Measurements from ENCODE around the gene ADAMTS13.

ADAMTS13 gene

GRCh38 chr9:133415170-133415569, 7.0 kb upstream of the ADAMTS13 start:
- Histone ChIP-seq H3K9ac (ENCODE audit: low read length) (no peak overlapping the region), H3K4me1 (ENCODE audit: insufficient read depth, low read length, severe bottlenecking) (peaks cover 35% of the 10 kb centered on the region), H3K27ac (ENCODE audit: low read depth, low read length, poor library complexity, severe bottlenecking) (no peak overlapping the region), H2AFZ (ENCODE audit: low read length) (no peak overlapping the region), H3F3A (ENCODE audit: insufficient read depth, low read length) (no peaks in the 10 kb centered on the region), H3K36me3 (ENCODE audit: insufficient read depth, low read length) (peaks cover 59% of the 10 kb centered on the region), H3K4me2 (ENCODE audit: low read length) (peak overlapping the region; percentile 95; the same call in 1 of the 2 replicates), H3K4me3 (ENCODE audit: low read depth, low read length, poor library complexity, severe bottlenecking) (no peak overlapping the region), H3K79me2 (ENCODE audit: insufficient read depth, low read length) (peaks cover 22% of the 10 kb centered on the region), H3K27me3 (ENCODE audit: insufficient read depth, low read length) (no peaks in the 10 kb centered on the region), H3K9me2 (ENCODE audit: low read depth, low read length) (no peaks in the 10 kb centered on the region), H4K20me1 (ENCODE audit: insufficient read depth, low read length) (no peaks in the 10 kb centered on the region), H3K9me3 (ENCODE audit: low read length) (no peaks in the 10 kb centered on the region)
- TF ChIP-seq EZH2 (IDR thresholded peaks at IDR 0.05; ENCODE audit: borderline replicate concordance, low read length) (no peak), CTCF (IDR thresholded peaks at IDR 0.05; ENCODE audit: low read length) (no peak)

DNA sequence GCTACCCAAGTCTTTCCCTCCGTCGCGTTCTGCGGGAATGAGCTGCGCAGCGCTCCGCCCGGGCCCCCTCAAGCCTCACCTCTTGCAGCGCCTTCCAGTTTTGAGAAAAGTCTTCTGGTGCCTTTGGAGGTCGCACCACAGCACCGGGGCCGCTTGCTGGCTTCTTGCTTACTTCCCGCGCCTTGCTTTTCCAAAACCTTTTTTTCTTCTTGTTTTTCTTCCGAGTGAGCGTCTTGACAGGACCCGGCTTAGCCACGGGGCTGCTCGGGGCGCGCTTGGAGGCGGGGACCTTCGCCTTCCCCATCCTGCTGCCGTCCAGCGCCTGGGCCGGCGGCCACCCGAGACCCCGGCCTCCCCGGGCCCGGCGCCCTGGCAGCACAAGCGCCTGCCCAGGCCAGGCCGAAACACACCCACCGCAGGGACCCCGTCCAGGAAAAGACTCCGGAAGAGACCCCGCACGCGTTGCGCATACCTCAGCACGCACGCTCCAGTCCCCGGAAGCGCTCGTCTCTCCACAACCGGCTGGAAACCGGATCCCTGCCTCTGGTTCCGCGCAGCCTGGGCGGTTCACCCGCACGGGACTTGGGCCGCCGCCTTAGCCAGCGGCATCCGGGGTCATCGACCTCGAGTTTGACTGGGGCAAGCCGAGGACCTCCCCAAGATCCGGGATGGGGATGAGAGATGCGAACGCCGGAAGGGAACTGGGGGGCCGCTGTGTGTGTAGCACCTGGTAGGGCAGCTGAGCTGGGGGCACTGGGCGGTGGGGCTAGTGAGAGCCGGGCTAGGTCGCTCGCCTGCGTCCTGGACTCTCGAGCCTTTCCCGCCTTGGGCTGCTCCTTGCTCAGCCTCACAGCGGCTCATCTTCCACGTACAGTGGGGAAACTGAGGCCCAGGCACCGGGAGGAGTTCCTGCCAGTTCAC, 4.4 kb upstream of the ADAMTS13 start, which contains the start of gene REXO4:
TSS of gene REXO4 (minus strand) at position 470 of the 921 bp plus-strand sequence. CDS start at position 304, 166 bp downstream.
- Histone ChIP-seq H4K20me1 (ENCODE audit: insufficient read depth, low read length) (no peaks in the 10 kb centered on the region), H3K4me1 (ENCODE audit: insufficient read depth, low read length, severe bottlenecking) (peaks cover 41% of the 10 kb centered on the region), H3F3A (ENCODE audit: insufficient read depth, low read length) (no peaks in the 10 kb centered on the region), H3K79me2 (ENCODE audit: insufficient read depth, low read length) (peaks cover 22% of the 10 kb centered on the region), H3K9me3 (ENCODE audit: low read length) (no peaks in the 10 kb centered on the region), H3K36me3 (ENCODE audit: insufficient read depth, low read length) (peaks cover 36% of the 10 kb centered on the region), H3K9me2 (ENCODE audit: low read depth, low read length) (no peaks in the 10 kb centered on the region), H3K27ac (ENCODE audit: low read depth, low read length, poor library complexity, severe bottlenecking) (peak within 1 kb of the TSS; percentile 62), H3K4me3 (ENCODE audit: low read depth, low read length, poor library complexity, severe bottlenecking) (peak within 1 kb of the TSS; percentile 90), H3K9ac (ENCODE audit: low read length) (peak within 1 kb of the TSS; percentile 90), H3K4me2 (ENCODE audit: low read length) (peak within 1 kb of the TSS; percentile 95), H3K27me3 (ENCODE audit: insufficient read depth, low read length) (no peaks in the 10 kb centered on the region), H2AFZ (ENCODE audit: low read length) (peak within 1 kb of the TSS; percentile 15; the same call in 1 of the 2 replicates)
- TF ChIP-seq CTCF (IDR thresholded peaks at IDR 0.05; ENCODE audit: low read length) = no peak

DNA sequence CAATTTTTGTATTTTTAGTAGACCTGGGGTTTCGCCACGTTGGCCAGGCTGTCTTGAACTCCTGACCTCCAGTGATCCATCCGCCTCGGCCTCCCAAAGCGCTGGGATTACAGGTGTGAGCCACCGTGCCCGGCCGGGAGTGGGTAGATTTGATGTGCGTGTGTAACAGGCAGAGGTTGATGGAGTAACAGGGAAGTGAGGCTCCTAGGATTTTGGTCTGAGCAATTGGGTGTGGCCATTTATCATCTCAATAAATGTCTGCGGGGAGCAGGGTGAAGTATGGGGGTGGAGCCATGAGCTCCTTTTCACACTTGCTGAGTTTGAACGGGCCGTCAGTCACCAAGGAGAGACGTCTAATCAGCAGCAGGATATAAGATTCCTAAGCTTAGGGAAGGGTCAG, 3.2 kb upstream of the ADAMTS13 start:
- H4K20me1 ChIP-seq (ENCODE audit: insufficient read depth, low read length) = no peaks in the 10 kb centered on the region
- no peak overlapping the region for H3K27ac ChIP-seq (ENCODE audit: low read depth, low read length, poor library complexity, severe bottlenecking)
- H3K4me1 ChIP-seq (ENCODE audit: insufficient read depth, low read length, severe bottlenecking) = peaks cover 41% of the 10 kb centered on the region
- H2AFZ ChIP-seq (ENCODE audit: low read length) = no peak overlapping the region
- H3K9me2 ChIP-seq (ENCODE audit: low read depth, low read length) = no peaks in the 10 kb centered on the region
- H3K79me2 ChIP-seq (ENCODE audit: insufficient read depth, low read length) = peaks cover 22% of the 10 kb centered on the region
- TF ChIP-seq CTCF (IDR thresholded peaks at IDR 0.05; ENCODE audit: low read length) (no peak), EZH2 (IDR thresholded peaks at IDR 0.05; ENCODE audit: borderline replicate concordance, low read length) (no peak)
- H3K9me3 ChIP-seq (ENCODE audit: low read length) = no peaks in the 10 kb centered on the region
- H3F3A ChIP-seq (ENCODE audit: insufficient read depth, low read length) = no peaks in the 10 kb centered on the region
- peaks cover 27% of the 10 kb centered on the region for H3K36me3 ChIP-seq (ENCODE audit: insufficient read depth, low read length)
- H3K4me3 ChIP-seq (ENCODE audit: low read depth, low read length, poor library complexity, severe bottlenecking) = peak overlapping the region; percentile 90
- no peak overlapping the region for H3K9ac ChIP-seq (ENCODE audit: low read length)
- no peaks in the 10 kb centered on the region for H3K27me3 ChIP-seq (ENCODE audit: insufficient read depth, low read length)
- peak overlapping the region; percentile 95; the same call in 1 of the 2 replicates for H3K4me2 ChIP-seq (ENCODE audit: low read length)
